HepG2 (cell line): ENCODE measurements around the gene PSORS1C2. TPM values are rescaled to one million over a fixed set of nuclear protein-coding genes. Genes with fewer than 3 reads are reported as not detected.
"Not testable (repeated sequence)": the region's sequence is repeated elsewhere in the genome, so short reads cannot be mapped to it uniquely, and the experiment has no call there.

ENCODE experiments used
- AHDC1 ChIP-seq: sonication (generic); formaldehyde crosslinking; IDR thresholded peaks from 2 replicates; pipeline ENCODE4 v1.5.1; 2020; ENCODE audit warnings: mild to moderate bottlenecking, missing genetic modification reagents, borderline replicate concordance
- MED1 ChIP-seq: sonication (generic); formaldehyde crosslinking; IDR thresholded peaks from 2 replicates; pipeline ENCODE4 v1.4.0; 2020; ENCODE audit warnings: missing genetic modification reagents
- polyA plus RNA-seq, 8 experiments: library from polyadenylated mRNA; depleted of rRNA in 3 of 8; stranded (reverse) in 7 of 8; unstranded in 1 of 8; fragments of >200 nt; fragmentation: Illumina TruSeq in 4 of 8; extraction: Trizol in 4 of 8; gene quantifications; 2 replicates each; pipeline versions ENCODE4 v1.2.1 to v1.2.3, GENCODE V29; 2011 to 2016; ENCODE audit warnings: low read depth in 4 of 8, missing spikeins in 1 of 8, mixed read lengths in 1 of 8; ENCODE audit not compliant: insufficient read depth in 1 of 8
- total RNA-seq, 5 experiments: library from RNA; depleted of rRNA; stranded (reverse); fragments of >200 nt; fragmentation: Illumina TruSeq; extraction: Trizol; gene quantifications; 2 replicates each; pipeline ENCODE4 v1.2.3, GENCODE V29; 2016; ENCODE audit warnings: low read depth in 1 of 5
- TF ChIP-seq, protein P1 (sequence below): sonication (generic); formaldehyde crosslinking; IDR thresholded peaks from 2 replicates; pipeline ENCODE4 v1.5.0; 2020; ENCODE audit warnings: mild to moderate bottlenecking, missing genetic modification reagents, borderline replicate concordance
- TF ChIP-seq, protein P2 (sequence below), 2 experiments: sonication (generic) in 1 of 2; formaldehyde crosslinking in 1 of 2; IDR thresholded peaks; 2 replicates each; pipeline versions ENCODE4 v1.5.1 to v1.6.1; 2011 to 2020; ENCODE audit warnings: borderline replicate concordance in 1 of 2, low read depth in 1 of 2, low read length in 1 of 2, mild to moderate bottlenecking in 1 of 2, missing genetic modification reagents in 1 of 2, moderate library complexity in 1 of 2

The PSORS1C2 gene
- total and polyA plus RNA-seq, 2 of the 13 experiments (the other 11 are each of a cell fraction or from before 2014, with no cell fraction given): not detected

DNA sequence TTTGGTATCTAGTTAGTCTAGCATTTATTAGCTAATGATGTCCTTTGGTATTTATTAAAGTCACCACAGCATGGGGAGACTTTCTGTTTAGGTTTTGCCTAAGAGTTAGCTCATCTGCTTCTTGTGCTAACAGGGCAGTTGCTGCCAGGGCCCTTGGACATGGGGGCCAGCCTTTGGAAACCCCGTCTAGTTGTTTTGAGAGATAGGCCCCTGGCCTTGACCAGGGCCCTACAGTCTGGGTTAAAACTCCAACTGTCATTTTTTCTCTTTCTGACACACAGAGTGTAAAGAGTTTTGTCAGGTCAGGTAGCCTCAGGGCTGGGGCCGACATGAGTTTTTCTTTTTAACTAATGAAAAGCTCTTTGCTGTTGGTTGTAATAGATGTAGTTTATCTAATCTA is 44.4 kb upstream of the PSORS1C2 start (continued):
- TF ChIP-seq, protein P1, sequence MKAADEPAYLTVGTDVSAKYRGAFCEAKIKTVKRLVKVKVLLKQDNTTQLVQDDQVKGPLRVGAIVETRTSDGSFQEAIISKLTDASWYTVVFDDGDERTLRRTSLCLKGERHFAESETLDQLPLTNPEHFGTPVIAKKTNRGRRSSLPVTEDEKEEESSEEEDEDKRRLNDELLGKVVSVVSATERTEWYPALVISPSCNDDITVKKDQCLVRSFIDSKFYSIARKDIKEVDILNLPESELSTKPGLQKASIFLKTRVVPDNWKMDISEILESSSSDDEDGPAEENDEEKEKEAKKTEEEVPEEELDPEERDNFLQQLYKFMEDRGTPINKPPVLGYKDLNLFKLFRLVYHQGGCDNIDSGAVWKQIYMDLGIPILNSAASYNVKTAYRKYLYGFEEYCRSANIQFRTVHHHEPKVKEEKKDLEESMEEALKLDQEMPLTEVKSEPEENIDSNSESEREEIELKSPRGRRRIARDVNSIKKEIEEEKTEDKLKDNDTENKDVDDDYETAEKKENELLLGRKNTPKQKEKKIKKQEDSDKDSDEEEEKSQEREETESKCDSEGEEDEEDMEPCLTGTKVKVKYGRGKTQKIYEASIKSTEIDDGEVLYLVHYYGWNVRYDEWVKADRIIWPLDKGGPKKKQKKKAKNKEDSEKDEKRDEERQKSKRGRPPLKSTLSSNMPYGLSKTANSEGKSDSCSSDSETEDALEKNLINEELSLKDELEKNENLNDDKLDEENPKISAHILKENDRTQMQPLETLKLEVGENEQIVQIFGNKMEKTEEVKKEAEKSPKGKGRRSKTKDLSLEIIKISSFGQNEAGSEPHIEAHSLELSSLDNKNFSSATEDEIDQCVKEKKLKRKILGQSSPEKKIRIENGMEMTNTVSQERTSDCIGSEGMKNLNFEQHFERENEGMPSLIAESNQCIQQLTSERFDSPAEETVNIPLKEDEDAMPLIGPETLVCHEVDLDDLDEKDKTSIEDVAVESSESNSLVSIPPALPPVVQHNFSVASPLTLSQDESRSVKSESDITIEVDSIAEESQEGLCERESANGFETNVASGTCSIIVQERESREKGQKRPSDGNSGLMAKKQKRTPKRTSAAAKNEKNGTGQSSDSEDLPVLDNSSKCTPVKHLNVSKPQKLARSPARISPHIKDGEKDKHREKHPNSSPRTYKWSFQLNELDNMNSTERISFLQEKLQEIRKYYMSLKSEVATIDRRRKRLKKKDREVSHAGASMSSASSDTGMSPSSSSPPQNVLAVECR (CRISPR knock-in tag): peak; percentile 35; the same call in 1 of the 2 replicates
- TF ChIP-seq AHDC1 (CRISPR knock-in tag): 0 out of 2 replicates have a peak, but pooled peaks have one; percentile 29
- TF ChIP-seq, protein P2, sequence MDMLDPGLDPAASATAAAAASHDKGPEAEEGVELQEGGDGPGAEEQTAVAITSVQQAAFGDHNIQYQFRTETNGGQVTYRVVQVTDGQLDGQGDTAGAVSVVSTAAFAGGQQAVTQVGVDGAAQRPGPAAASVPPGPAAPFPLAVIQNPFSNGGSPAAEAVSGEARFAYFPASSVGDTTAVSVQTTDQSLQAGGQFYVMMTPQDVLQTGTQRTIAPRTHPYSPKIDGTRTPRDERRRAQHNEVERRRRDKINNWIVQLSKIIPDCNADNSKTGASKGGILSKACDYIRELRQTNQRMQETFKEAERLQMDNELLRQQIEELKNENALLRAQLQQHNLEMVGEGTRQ (IDR thresholded peaks at IDR 0.05; ENCODE audit: low read depth, low read length): not testable (repeated sequence)
- TF ChIP-seq, protein P2 (CRISPR knock-in tag; IDR thresholded peaks at IDR 0.05; ENCODE audit: borderline replicate concordance): 0 out of 2 replicates have a peak, but pooled peaks have one; percentile 19
- 0 out of 2 replicates have a peak, but pooled peaks have one; percentile 32 for TF ChIP-seq MED1 (CRISPR knock-in tag)
- TF ChIP-seq, all 625 proteins: peak for 21; not testable (repeated sequence) for 604
